RPMI8226 (cell line): ENCODE data around the gene YPEL5.
"Not testable (repeated sequence)": the region's sequence is repeated elsewhere in the genome, so short reads cannot be mapped to it uniquely, and the experiment has no call there.

Experiments
- DNase-seq: peaks from one replicate; pipeline ENCODE4 v3.0.0-alpha.2; 2015

The YPEL5 gene

GRCh38 chr2:30139131-30139870 lies 7.5 kb upstream of the YPEL5 start:
- peak; percentile 48 for DNase-seq

- DNase-seq, result no peak
Observed at GRCh38 chr2:30141136-30141535, 5.7 kb upstream of the YPEL5 start.

GRCh38 chr2:30144260-30144659 lies 2.5 kb upstream of the YPEL5 start:
- DNase-seq, result no peak

GRCh38 chr2:30144951-30145350 lies 1.9 kb upstream of the YPEL5 start:
- not testable (repeated sequence) for DNase-seq

GRCh38 chr2:30145826-30146336 lies 926 bp upstream of the YPEL5 start:
- no peak for DNase-seq

- DNase-seq, result peak; percentile 33
Observed at GRCh38 chr2:30147196-30147714, 448 bp downstream of the YPEL5 start.

GRCh38 chr2:30147715-30148610 lies 1.2 kb downstream of the YPEL5 start:
- peak; percentile 74 for DNase-seq

- DNase-seq, result no peak
Observed at GRCh38 chr2:30148850-30149249, 2.0 kb downstream of the YPEL5 start.

- no peak for DNase-seq
Observed at GRCh38 chr2:30149513-30149912, 2.7 kb downstream of the YPEL5 start.

GRCh38 chr2:30149976-30150375 lies 3.2 kb downstream of the YPEL5 start:
- no peak for DNase-seq

- no peak for DNase-seq
Observed at GRCh38 chr2:30150786-30151185, 4.0 kb downstream of the YPEL5 start.

GRCh38 chr2:30152385-30152784 lies 5.6 kb downstream of the YPEL5 start:
- DNase-seq, result no peak

GRCh38 chr2:30155202-30155601 lies 8.4 kb downstream of the YPEL5 start:
- no peak for DNase-seq

GRCh38 chr2:30155889-30156658 lies 9.3 kb downstream of the YPEL5 start:
- no peak for DNase-seq

- no peak for DNase-seq
Observed at GRCh38 chr2:30157616-30158015, 10.8 kb downstream of the YPEL5 start.

- no peak for DNase-seq
Observed at GRCh38 chr2:30159766-30160165, 13.0 kb downstream of the YPEL5 start.

GRCh38 chr2:30161929-30162706 lies 15.3 kb downstream of the YPEL5 start:
- DNase-seq, result no peak

GRCh38 chr2:30162806-30163205 lies 16.0 kb downstream of the YPEL5 start:
- DNase-seq, result no peak

- DNase-seq, result no peak
Observed at GRCh38 chr2:30164131-30164925, 17.5 kb downstream of the YPEL5 start.

GRCh38 chr2:30165050-30165520 lies 18.3 kb downstream of the YPEL5 start:
- peak; percentile 86 for DNase-seq

GRCh38 chr2:30165617-30166016 lies 18.8 kb downstream of the YPEL5 start:
- peak; percentile 6 for DNase-seq
